GM19238 (cell line): ENCODE measurements around the gene TM7SF3.
A peak's percentile ranks its signal among the peaks of the same experiment; 100 is the strongest.
"Not testable (repeated sequence)": the region's sequence is repeated elsewhere in the genome, so short reads cannot be mapped to it uniquely, and the experiment has no call there.

Source experiments
- DNase-seq: peaks from one replicate; pipeline ENCODE4 v3.0.0; 2011; ENCODE audit warnings: low spot score; ENCODE audit not compliant: insufficient read length

TM7SF3 gene

DNA sequence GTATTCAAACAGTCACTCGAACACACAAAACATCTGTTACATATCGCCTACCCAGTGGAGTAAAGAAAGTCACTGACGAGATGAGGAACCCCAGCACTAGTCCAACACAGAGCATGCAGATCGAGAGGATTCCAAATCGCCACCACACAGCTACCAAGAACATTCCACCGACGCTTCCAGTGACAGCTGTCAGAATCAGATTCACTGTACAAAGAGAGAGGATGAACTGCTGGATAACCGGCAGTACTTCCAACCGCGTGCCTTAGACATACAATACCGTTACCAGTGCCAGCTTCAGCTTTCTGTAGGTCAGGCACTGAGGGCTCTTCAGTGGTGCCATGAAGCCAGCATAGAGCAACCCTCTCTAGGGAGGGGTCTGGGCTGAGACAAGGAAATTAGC, 34.5 kb downstream of the TM7SF3 start:
- no peak for DNase-seq

DNA sequence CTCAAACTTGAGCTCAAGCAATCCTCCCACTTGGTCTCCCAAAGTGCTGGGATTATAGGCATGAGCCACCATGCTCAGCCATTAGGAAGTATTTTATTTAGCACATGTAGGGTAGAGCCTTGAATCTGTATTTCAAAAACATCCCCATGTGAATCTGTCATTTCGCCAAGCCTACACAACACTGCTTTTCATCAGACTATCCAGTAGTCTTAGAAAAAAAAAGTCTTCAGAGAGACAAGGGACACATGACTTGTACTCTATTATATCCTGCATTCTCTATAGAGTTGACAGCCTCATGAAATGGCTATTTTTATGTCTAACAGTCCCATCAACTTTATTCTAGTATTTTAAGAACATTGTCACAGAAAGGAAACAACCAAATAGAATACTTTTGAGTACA, 35.4 kb downstream of the TM7SF3 start:
- DNase-seq, result no peak

DNA sequence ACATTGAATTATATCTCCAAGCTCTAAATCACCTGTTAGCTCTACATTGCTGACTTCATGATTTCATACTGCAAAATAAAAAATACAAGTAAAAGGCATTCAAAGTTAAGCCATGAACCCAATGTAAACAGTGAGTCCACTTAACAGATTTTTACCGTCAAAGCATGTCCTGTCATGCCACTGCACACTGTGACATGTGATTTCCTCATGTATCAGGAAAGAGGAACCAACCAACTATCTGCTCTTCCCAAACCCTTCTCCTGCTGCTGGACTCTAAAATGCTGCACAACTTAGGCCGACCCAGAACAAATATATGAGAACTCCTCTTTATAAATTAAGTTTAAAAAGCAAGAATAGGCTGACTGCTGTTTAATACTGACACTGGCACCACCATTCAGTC, 37.5 kb downstream of the TM7SF3 start:
- no peak for DNase-seq

DNA sequence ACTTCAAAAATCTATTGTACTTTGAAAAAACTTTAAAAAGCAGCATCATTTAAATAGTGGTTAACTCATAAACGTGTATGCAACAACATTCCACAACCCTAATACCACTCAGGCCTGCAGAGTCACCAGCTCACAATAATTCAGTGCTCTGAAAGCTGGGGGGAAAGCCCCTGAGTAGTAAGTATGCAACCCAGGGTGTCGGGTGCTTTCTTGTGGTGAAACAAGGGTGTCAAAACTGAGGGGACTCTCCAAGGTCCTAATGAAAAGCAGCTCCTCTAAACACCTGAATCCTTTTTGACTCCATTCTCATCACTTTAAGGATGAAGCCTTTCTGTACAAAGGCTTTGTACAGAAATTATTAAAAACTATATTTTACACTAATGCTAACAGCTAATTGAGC, 42.2 kb downstream of the TM7SF3 start:
- peak; percentile 39 for DNase-seq

DNA sequence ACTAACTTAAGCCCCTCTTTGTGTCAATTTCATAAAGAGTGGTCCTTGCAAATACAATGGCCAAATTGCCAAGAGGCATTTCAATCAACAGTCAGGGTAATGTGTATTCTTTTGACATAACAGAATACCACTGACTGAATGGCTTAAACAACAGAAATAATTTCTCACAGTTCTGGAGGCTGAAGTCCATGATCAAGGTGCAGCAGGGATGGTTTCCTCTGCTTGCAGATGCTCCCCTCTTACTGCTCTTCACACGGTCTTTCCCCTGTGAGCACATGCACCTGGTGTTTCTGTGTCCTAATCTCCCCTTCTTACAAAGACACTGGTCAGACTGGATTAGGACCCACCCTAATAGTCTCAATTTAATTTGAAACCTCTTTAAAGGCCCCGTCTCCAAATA, 44.0 kb downstream of the TM7SF3 start:
- DNase-seq, result no peak

DNA sequence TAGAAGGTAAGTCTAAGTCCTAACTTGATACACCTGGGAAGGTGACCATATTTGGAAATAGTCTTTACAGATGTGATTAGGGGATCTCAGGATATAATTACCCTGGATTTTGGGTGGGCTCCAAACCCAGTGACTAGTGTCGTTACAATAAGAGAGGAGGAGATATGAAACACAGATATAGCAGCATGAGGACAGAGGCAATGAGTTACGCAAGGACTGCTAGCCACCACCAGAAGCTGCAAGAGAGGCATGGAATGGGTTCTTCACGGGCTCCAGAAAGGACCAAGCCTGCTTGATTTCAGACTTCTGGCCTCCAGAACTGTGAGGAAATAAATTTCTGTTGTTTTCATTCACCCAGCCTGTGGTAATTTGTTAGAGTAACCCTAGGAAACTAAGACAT, 47.3 kb downstream of the TM7SF3 start:
- no peak for DNase-seq

DNA sequence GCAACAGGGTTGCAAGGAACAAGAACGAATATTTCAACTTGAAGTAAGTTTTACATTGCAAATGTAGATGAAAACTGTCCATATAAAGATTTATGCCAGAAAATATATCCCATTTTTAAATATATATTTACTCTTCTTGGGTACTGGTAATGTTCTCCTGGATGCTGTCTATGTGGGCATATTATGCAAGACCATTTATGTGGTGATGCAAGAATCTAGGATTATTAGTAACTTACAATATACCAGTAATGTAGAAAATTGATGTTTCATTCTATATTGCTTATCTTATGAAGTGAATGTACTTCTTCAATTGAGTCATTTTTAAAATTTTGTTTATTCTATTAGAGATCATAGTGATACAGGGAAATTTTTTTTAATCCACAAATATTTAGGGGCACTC, 50.8 kb downstream of the TM7SF3 start:
- no peak for DNase-seq

DNA sequence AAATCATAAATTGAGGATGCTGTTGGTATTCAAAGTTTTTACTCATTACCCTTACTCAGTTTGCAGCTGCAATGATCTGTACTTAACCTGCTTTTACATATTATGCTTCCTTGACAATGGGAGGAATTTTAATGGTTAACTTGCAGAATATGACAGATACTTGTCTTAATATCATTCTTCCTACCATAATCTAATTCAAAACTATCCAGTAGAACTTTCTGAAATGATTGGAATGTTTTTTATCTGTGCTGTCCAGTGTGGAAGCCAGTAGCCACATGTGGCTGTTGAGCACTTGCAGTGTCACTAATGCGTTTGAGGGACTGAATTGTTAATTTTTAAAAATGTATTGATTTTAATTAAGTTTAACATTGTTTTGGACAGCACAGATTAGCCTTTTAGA, 52.4 kb downstream of the TM7SF3 start:
- DNase-seq, result no peak

DNA sequence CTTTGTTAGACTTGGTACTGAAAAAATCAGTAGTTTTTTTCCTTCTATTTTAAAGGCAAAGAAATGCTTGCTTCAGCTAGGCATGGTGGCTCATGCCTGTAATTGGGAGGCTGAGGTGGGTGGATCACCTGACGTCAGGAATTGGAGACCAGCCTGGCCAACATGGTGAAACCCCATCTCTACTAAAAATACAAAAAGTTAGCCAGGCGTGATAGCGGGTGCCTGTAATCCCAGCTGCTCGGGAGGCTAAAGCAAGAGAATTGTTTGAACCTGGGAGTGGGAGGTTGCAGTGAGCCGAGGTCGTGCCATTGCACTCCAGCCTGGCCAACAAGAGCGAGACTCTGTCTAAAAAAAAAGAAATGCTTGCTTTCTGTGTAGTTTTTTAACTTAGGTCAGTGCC, 52.8 kb downstream of the TM7SF3 start:
- not testable (repeated sequence) for DNase-seq

DNA sequence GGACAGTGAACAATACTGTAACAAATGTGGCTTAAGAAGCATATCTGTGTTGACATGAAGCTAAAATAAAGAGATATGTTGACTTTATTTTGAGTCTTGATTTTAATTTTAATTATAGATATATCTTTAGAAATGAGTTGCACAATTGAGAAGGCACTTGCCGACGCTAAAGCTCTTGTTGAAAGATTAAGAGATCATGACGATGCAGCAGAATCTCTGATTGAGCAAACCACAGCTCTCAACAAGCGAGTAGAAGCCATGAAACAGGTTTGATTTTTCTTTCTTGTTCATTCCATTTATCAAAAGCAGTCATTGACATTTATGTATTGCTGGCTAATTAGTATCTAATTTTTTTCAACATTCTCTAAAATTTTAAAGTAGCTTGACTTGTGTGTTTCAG, 60.2 kb downstream of the TM7SF3 start:
- DNase-seq, result no peak

DNA sequence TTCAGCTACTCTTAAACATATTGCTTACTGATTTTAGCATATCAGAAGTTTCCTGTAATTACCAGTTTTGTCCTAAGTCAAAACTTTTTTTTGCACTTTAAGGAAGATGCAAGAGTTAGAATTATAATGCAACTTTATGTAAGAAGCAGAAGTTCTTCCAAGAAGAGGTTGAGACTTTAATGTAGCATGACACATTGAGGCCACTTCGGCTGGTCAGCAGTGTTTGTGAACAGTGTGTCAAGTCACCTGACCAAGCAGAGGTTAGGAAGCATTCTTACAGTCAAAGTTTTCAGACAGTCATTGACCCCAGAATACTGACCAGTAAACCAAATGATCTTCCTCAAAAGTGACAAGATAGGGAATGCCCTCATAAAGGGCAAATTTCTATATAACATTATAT, 60.7 kb downstream of the TM7SF3 start:
- no peak for DNase-seq

DNA sequence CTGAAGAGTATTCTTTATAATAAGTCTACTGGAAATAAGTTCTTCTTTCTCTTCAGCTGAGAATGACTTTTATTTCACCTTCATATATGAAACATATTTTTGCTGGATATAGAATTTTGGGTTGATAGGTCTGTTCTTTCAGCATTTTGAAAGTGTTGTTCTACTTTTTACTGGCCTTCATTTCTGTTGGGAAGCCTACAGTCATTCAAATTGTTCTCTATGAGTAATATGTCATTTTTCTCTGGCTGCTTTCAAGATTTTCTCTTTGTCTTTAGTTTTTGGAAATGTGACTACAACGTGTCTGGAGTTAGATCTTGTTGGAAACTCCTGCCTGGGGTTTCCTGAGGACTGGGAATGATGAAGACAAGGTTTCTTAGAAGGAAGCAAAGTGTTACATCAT, 65.9 kb downstream of the TM7SF3 start:
- DNase-seq, result no peak

DNA sequence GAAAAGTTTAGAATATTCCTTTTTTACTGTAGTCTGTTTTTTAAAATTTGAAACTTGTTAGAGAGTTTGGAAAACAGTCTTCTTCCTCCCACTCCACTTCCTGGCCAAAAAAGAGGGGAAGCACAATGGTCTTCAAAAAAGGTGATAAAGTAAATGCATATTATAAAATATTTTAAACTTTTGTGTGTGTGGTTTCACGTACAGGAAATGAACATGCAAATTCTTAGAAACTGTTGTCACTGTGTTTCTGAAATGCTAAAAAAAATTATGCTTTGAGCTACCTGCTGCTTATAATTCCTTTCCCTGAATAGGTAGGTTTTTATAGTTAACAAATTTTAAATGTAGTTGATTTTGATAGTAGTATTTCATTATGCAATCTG, 73.0 kb downstream of the TM7SF3 start:
- DNase-seq, result no peak

DNA sequence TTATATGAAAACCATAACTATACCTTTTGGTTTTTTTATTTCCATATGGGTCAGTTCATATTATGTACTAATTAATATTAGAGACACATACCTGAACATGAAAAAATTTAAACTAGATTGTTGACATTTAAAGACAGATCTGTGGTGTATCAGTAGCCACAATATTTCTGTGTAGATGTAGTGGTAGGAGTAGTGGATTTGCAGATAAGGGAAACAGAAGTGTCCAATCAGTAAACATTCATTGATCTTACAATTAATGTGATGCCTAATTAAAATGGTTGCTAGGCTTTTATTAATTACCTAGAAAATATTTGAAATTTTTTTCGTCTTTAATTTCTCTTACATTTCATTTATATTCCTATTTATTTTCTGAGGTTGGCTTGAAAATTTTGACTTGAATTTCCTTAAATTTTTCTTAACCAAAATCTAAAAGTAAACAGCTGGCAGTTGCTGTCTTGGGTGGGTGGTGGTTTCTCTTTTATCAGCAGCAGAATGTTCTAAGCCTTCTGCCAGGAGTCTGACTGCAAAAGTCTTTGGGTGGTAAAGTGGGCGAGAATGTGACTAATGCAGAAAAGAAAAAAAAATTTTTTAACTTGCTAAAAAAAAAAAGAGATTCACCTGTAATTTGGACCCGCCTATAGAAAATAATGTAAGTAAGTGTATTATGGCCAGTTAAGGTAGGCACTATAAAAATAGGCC, 73.5 kb downstream of the TM7SF3 start:
- DNase-seq, result no peak

DNA sequence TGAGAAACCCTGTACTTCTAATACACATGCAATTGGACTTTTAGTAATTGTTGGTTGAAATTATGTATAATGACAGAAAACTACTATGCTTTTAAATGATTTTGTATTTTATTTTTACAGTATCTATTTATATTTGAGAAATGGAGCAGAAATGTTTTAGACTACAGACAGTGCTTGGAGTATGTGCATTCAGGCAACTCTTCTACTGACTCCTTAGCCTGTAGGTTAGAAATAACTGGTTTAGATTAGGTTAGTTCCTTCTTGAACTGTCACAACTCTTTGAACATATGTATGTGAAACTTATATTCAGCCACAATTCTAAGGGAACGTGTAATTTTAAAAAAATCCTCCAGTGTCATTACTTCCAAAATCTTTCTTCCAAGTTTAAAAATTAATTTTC, 74.2 kb downstream of the TM7SF3 start:
- no peak for DNase-seq

DNA sequence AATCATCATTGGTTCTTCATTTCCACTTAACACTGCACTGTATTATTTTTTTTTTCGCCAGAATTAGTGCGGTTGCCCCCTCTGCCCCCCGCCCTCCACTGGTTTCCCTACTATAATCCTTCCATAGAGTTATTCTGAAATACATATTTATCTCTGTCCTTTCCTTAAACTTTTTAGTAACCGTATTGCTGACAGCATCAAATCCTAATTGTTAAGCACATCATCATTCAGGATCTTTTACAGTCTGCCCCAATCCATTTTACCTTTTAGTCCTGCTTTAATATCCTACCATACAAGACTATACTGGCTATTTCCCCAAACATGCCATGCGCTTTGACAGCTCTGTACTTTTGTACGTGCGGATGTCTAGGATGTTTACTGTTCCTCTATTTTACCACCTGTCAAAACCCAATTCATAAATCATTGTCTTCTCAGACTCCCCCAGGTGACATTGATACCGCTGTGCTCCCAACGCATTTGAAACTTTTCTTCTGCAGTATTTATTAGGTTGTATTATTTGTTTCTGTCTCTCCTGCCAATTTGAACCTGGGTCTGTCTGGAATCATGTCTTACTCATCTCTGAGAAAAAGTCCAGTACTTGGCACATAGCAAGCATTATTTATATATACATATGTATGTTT, 74.9 kb downstream of the TM7SF3 start:
- DNase-seq, result no peak

DNA sequence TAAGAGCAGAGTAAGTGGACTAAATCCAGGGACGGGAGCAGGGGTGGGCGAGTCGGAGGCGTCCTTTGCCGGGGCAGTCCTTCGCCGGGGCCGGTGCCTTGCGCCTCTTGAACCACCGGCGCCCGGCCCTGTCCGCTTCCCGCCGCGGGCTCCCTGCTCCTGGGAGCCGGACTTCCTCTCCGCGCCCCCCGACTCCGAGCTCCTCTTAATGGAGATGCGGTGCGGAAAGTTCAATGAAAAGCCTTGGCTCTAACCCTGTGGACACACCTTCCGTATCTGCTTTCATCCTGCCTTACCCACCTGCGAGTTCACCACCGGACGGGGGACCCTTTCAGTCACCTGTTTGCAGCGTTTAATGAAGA, 75.5 kb downstream of the TM7SF3 start:
- no peak for DNase-seq

DNA sequence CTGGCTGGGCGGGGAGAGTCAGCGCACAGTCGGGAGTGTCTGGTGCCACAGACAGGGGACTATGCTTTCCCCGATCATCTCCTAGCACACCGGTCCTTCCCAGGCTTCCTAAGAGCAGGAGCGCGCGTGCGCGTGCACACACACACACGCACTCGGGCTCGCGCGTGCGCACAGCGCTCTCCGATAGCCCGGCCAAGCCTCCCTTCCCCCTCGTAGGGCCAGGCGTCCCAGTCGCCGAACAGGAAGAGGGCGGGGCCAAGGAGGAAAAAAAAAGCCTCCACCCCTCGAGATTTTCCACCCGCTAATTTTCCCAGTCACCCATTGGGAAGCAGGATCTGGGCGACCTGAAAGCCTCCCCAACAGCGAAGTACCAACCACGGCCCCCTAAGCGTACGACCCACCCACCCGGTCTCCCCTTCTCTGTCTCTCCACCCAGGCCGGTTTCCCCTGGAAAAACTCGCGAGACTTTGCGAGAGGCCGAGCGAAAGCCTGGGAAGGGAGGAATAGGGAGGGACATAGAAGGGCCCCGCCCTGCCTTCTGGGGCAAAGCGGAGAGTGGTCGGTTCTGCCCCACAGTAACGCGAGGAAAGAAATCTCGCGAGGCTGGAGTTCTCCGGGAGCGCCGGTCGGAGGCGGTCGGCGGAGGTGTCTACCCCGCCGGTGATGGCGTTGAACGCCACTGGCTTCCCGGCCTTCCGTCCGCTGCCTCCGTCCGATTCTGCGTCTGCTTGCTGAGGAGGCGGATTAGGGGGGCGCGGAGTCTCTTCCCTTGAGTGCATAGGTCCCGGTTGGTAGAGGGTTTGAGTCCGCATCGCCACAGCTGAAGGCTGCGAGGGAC, 76.1 kb downstream of the TM7SF3 start, which contains the start of the genes FGFR1OP2 and INTS13:
TSS of gene FGFR1OP2 (plus strand) at position 608 of the 838 bp plus-strand sequence. CDS start 15,689 bp downstream, outside the sequence.
TSS of gene INTS13 (minus strand) at position 119 of the 838 bp plus-strand sequence. CDS start 1,178 bp downstream, outside the sequence.
- peak; percentile 76 for DNase-seq

DNA sequence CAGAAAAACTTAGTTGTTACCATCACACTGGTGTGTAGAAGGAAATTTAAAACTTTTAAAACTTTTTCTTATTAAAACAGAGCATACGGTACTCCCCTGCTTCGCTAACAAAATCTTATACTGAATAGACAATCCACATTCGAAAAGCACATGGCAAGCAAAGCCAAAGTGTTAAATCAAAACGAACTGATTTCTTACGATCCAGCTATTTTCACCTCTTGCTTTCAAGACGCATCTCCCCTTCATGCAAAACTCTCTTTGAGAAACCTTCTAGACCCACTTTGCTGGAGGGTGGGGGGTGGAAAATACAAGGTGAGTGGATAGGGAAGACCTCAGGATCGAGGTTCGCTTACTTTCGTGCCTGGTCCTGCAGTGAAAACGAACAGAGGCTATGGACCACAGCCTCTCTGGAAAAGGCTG, 76.7 kb downstream of the TM7SF3 start:
- no peak for DNase-seq

DNA sequence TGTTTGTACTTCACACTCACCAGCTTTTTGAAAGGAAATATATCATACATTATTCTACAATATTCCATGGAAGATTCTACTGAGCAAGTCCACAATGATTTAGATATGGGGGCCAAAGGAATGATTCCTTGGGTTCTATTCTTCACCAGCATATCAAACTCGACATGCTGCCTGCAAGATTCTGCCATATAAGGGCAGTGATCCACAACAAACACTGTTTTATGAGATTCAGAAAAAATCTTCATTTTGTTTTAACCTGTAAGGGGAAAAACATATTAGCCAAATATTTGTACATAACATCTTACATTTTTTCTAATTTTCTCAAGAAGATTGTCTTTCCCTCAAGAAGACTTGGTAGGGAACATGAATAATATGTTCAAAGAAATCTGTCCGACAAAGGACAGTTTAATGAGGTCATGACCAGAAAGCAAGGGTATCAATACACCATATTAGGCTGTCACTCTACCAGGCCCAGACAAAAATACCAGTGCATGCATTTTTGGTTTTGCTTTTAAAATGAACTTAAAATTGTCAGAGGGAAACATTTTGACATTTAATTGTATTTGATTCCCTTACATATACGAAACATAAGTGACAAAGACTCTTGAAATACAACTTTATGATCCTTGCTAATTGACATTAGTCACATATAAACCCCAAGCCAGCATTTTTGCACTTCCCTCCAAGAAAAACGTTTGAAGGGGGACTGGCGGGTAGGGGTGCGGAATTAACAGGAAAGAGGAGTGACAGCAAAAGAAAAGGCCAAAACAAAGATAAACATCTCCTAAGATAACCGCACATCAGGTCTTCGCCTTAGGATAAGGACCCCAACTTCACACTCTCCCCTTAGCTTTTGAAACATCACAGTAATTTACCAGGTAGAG, 77.4 kb downstream of the TM7SF3 start:
- no peak for DNase-seq

DNA sequence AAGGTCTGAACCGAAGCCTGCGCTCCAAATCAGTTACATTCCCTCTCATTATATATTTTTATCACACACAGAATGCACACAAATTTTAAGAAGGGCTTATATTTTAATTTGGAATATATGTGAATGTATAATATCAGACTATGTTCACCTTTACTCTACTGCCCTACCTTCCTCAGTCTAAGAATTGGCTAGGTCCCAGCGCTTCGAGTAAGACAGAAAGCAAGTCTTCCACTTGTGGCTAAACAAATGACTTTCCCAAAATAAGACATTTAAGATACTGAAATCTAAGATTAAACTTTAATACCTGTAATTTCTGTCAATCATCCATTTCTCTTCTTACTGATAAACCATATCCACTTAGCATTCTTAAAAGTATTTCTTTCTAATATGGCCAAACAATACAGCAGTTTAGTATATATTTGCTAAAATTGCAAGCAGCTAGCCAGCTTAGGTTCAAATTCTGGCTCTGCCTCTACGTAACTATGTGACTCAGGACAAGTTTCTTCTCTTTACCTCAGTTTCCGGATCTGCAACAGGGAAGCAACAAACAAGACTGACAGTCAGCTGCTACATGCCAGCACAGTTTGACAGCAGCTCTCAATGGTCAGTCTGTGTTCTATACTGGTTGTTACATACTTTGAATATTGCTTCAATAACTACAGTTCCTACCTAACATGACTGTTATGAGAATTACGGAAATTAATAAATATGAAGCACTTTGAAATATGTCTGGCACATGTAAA, 78.4 kb downstream of the TM7SF3 start:
- no peak for DNase-seq
